GM12878 (cell line): ENCODE results near the gene BPNT1. TPM values are rescaled to one million over a fixed set of nuclear protein-coding genes. Genes with fewer than 3 reads are reported as not detected.

Experiments used
- ATAC-seq: fragments of 200-7000 bp; cut with Tn5 transposase; 3 replicates; pipeline ENCODE4 v1.9.1; 2020; ENCODE audit warnings: mild to moderate bottlenecking, moderate library complexity
- BruUV-seq: library from RNA; stranded (reverse); fragments of 400-500 nt; replicated peaks from 2 replicates; lab custom pipeline; 2021; lab: Mats Ljungman, UMichigan
- CTCF ChIA-PET: fragments of 300-600 bp; sonication (Branson Sonifier 250); formaldehyde crosslinking; extraction: SDS; loops from one replicate; lab custom pipeline; 2021; ENCODE audit warnings: inconsistent platforms; lab: Yijun Ruan, JAX
- POLR2A ChIA-PET: fragments of 350-600 bp; formaldehyde crosslinking; extraction: SDS; loops from one replicate; lab custom pipeline; 2021; ENCODE audit warnings: inconsistent platforms; lab: Charles Lee
- RAD21 ChIA-PET: fragments of 300-600 bp; sonication (Branson Sonifier 250); formaldehyde crosslinking; loops from one replicate; lab custom pipeline; 2023; ENCODE audit warnings: antibody characterized with exemption; ENCODE audit not compliant: unreplicated experiment; lab: Charles Lee
- SMC1A ChIA-PET: fragments of 300-600 bp; sonication (Branson Sonifier 250); formaldehyde crosslinking; loops from one replicate; lab custom pipeline; 2023; ENCODE audit not compliant: unreplicated experiment, uncharacterized antibody; lab: Charles Lee
- DNase-seq: peaks from one replicate; pipeline ENCODE4 v3.0.0-alpha.2; 2011; ENCODE audit warnings: low read depth, low spot score
- FAIRE-seq: peaks from 3 replicates; lab custom pipeline; 2011; peaks lifted over from hg19 to GRCh38; lab: Jason Lieb, UNC
- H2AFZ ChIP-seq: 2 replicates; pipeline ENCODE4 v1.6.0; 2011; ENCODE audit warnings: low read depth, low read length, control low read depth; ENCODE audit not compliant: control insufficient read depth
- H3K27ac ChIP-seq: 2 replicates; pipeline ENCODE4 v1.5.1; 2011; ENCODE audit warnings: control low read depth; ENCODE audit not compliant: control insufficient read depth, insufficient read depth
- H3K27me3 ChIP-seq, 2 experiments: replicated peaks in 1 of 2; 2 replicates each; pipeline versions ENCODE4 v1.6.0 to v1.6.1; 2011; ENCODE audit warnings: low read length in 1 of 2; ENCODE audit not compliant: control insufficient read depth in 2 of 2, insufficient read depth in 2 of 2
- H3K36me3 ChIP-seq, 2 experiments: 2 replicates each; pipeline ENCODE4 v1.5.1; 2011; ENCODE audit warnings: low read length in 1 of 2; ENCODE audit not compliant: control insufficient read depth in 2 of 2, insufficient read depth in 2 of 2
- H3K4me1 ChIP-seq: 2 replicates; pipeline ENCODE4 v1.6.1; 2011; ENCODE audit warnings: mild to moderate bottlenecking, low read length, moderate library complexity, mixed read lengths; ENCODE audit not compliant: control insufficient read depth, insufficient read depth
- H3K4me2 ChIP-seq: 2 replicates; pipeline ENCODE4 v1.6.0; 2011; ENCODE audit warnings: control low read depth; ENCODE audit not compliant: control insufficient read depth, insufficient read depth
- H3K4me3 ChIP-seq: fragments of 200-600 bp; sonication (generic); 2 replicates; pipeline ENCODE4 v1.5.1; 2016
- H3K79me2 ChIP-seq: 2 replicates; pipeline ENCODE4 v1.6.0; 2011; ENCODE audit warnings: low read length; ENCODE audit not compliant: control insufficient read depth, insufficient read depth
- H3K9ac ChIP-seq: 2 replicates; pipeline ENCODE4 v1.8.0; 2011; ENCODE audit warnings: low read length, control low read depth, mixed read lengths; ENCODE audit not compliant: control insufficient read depth, insufficient read depth
- H3K9me3 ChIP-seq: replicated peaks from 3 replicates; pipeline ENCODE4 v1.5.1; 2011; ENCODE audit warnings: mild to moderate bottlenecking, low read length; ENCODE audit not compliant: control insufficient read depth, insufficient read depth
- H4K20me1 ChIP-seq: 2 replicates; pipeline ENCODE4 v1.6.0; 2011; ENCODE audit not compliant: control insufficient read depth, insufficient read depth
- BCL3 ChIP-seq: IDR thresholded peaks from 2 replicates; pipeline ENCODE4 v1.6.1; 2011; ENCODE audit warnings: borderline replicate concordance, low read depth, mild to moderate bottlenecking, moderate library complexity, low read length; ENCODE audit not compliant: insufficient read depth, poor library complexity, severe bottlenecking
- CEBPZ ChIP-seq: fragments of 150-350 bp; IDR thresholded peaks from 2 replicates; pipeline ENCODE4 v1.6.1; 2016; ENCODE audit warnings: low read depth, low read length
- in situ Hi-C: fragments of 300-500 bp; cut with MboI; formaldehyde crosslinking; loops from 9 replicates; pipeline ENCODE4 v1.14.3; 2018; ENCODE audit warnings: mixed read lengths
- intact Hi-C: fragments of 100-400 bp; cut with micrococcal nuclease; formaldehyde crosslinking; loops from one replicate; pipeline ENCODE4 v1.14.2; 2022; ENCODE audit not compliant: unreplicated experiment
- polyA plus RNA-seq, 11 experiments: library from polyadenylated mRNA; depleted of rRNA in 4 of 11; unstranded in 6 of 11; stranded (reverse) in 5 of 11; fragments of >200 nt; fragmentation: Nextera tagmentation in 4 of 11; fragmentation: Illumina TruSeq in 1 of 11; extraction: Ambion mirVana in 4 of 11; extraction: Trizol in 1 of 11; gene quantifications; 1 replicate in 1 of 11; 2 replicates in 10 of 11; pipeline versions ENCODE4 v1.2.1 to v1.2.3, GENCODE V29; 2011 to 2016; ENCODE audit warnings: inconsistent platforms in 2 of 11, missing spikeins in 2 of 11, low read depth in 1 of 11
- total RNA-seq, 4 experiments: library from RNA; depleted of rRNA in 3 of 4; stranded (reverse); fragments of >200 nt in 3 of 4; fragmentation: Illumina TruSeq in 1 of 4; extraction: Trizol in 1 of 4; gene quantifications; 2 replicates each; pipeline versions ENCODE4 v1.2.1 to v1.2.3, GENCODE V29; 2013 to 2021

BPNT1 gene
- total and polyA plus RNA-seq, 10 of the 15 experiments (the other 5 are each of a cell fraction or from before 2014, with no cell fraction given) = 35.5 to 78.4 (median 45.4) TPM

- DNase-seq = no peak
- Histone ChIP-seq H3K9ac (no peak overlapping the region), H3K27me3 (no peaks in the 10 kb centered on the region), H4K20me1 (no peaks in the 10 kb centered on the region), H3K27ac (no peak overlapping the region), H3K79me2 (peaks cover 9% of the 10 kb centered on the region), H3K4me3 (no peak overlapping the region), H2AFZ (no peak overlapping the region), H3K9me3 (no peaks in the 10 kb centered on the region; the same call in 2 of the 3 replicates)
- ChIA-PET RAD21 (no interaction called here), POLR2A (interaction anchor here (1.0 to 2.1 kb wide), 2 partner anchors 9 to 22 kb away, joined by 3 to 10 read pairs; partner anchors contain the start of gene BPNT1), CTCF (interaction anchor here (1.2 to 2.0 kb wide), 5 partner anchors 12 to 25 kb away, joined by 3 to 9 read pairs (median 4); no protein-coding TSS in a partner anchor)
- intact Hi-C loops = no loop called here
- ATAC-seq = no peak
- BruUV-seq = no TSS peak
- TF ChIP-seq BCL3 (no peak), CEBPZ (no peak)
- TF ChIP-seq, all 136 proteins: peak for 0
- in situ Hi-C loops = no loop called here
- Histone ChIP-seq H3K4me1 (no peaks in the 10 kb centered on the region), H3K36me3 (peaks cover 1 to 22% of the 10 kb centered on the region in 2 experiments), H3K4me2 (no peak overlapping the region)
- SMC1A ChIA-PET = interaction anchor here (0.7 to 1.6 kb wide), 2 partner anchors 33 to 112 kb away, joined by 3 read pairs; no protein-coding TSS in a partner anchor
- FAIRE-seq = no peak
Observed at GRCh38 chr1:220099826-220100225, 10.2 kb upstream of the BPNT1 start.
